ENCODE measurements around the gene ZNF615.

- TF ChIP-seq TAF1 (IDR thresholded peaks at IDR 0.05; ENCODE audit: borderline replicate concordance, low read depth, low read length) (no peak), POLR2AphosphoS5 (IDR thresholded peaks at IDR 0.05; ENCODE audit: low read depth, low read length) (no peak)
Observed at GRCh38 chr19:51980116-51980736, 27.8 kb downstream of the ZNF615 start.

All from GM12892 (cell line).